Measurements from ENCODE around the gene UFM1. TPM values are rescaled to one million over a fixed set of nuclear protein-coding genes. Genes with fewer than 3 reads are reported as not detected.

Gene UFM1
- total and polyA plus RNA-seq, 2 donors (not counting 1 experiment from before 2014, with no cell fraction given): 83.6 to 98.3 TPM

GRCh38 chr13:38395497-38395788, 45.8 kb downstream of the UFM1 start:
- H3K4me1 ChIP-seq (ENCODE audit: control insufficient read depth, extremely low read depth, insufficient read depth, low read length): no peaks in the 10 kb centered on the region
- no peaks in the 10 kb centered on the region for H3K27me3 ChIP-seq (ENCODE audit: control insufficient read depth, insufficient read depth, low read length)
- no peaks in the 10 kb centered on the region for H3K79me2 ChIP-seq (ENCODE audit: control insufficient read depth, insufficient read depth, low read length)
- no peaks in the 10 kb centered on the region for H3K36me3 ChIP-seq (ENCODE audit: control insufficient read depth, insufficient read depth, low read length)
- no peak overlapping the region for H3K4me2 ChIP-seq (ENCODE audit: extremely low read depth, insufficient read depth, low read length)
- no peaks in the 10 kb centered on the region for H4K20me1 ChIP-seq (ENCODE audit: control insufficient read depth, extremely low read depth, insufficient read depth, low read length)
- H2AFZ ChIP-seq (ENCODE audit: low read length): no peak overlapping the region
- H3K9me3 ChIP-seq (ENCODE audit: control insufficient read depth, insufficient read depth, low read depth, low read length): no peaks in the 10 kb centered on the region
- DNase-seq (ENCODE audit: low read depth in 2 of 2): peak in 1 of 2 donors; percentile 54
- no peak overlapping the region for H3K4me3 ChIP-seq (replicated peaks in 1 of 4; ENCODE audit: control extremely low read depth in 1 of 4, insufficient read depth in 1 of 4, low read depth in 3 of 4, low read length in 4 of 4)
- H3K27ac ChIP-seq (ENCODE audit: insufficient read depth, low read length): no peak overlapping the region
- TF ChIP-seq, protein P1, sequence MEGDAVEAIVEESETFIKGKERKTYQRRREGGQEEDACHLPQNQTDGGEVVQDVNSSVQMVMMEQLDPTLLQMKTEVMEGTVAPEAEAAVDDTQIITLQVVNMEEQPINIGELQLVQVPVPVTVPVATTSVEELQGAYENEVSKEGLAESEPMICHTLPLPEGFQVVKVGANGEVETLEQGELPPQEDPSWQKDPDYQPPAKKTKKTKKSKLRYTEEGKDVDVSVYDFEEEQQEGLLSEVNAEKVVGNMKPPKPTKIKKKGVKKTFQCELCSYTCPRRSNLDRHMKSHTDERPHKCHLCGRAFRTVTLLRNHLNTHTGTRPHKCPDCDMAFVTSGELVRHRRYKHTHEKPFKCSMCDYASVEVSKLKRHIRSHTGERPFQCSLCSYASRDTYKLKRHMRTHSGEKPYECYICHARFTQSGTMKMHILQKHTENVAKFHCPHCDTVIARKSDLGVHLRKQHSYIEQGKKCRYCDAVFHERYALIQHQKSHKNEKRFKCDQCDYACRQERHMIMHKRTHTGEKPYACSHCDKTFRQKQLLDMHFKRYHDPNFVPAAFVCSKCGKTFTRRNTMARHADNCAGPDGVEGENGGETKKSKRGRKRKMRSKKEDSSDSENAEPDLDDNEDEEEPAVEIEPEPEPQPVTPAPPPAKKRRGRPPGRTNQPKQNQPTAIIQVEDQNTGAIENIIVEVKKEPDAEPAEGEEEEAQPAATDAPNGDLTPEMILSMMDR (conservative IDR thresholded peaks at IDR 0.05 in 1 of 2, IDR thresholded peaks at IDR 0.05 in 1 of 2; ENCODE audit: low read depth in 1 of 2, low read length in 2 of 2): no peak
- TF ChIP-seq EZH2 (IDR thresholded peaks at IDR 0.05; ENCODE audit: low read length, missing control alignments): no peak
- H3K9ac ChIP-seq (ENCODE audit: insufficient read depth, low read length): no peak overlapping the region

DNA sequence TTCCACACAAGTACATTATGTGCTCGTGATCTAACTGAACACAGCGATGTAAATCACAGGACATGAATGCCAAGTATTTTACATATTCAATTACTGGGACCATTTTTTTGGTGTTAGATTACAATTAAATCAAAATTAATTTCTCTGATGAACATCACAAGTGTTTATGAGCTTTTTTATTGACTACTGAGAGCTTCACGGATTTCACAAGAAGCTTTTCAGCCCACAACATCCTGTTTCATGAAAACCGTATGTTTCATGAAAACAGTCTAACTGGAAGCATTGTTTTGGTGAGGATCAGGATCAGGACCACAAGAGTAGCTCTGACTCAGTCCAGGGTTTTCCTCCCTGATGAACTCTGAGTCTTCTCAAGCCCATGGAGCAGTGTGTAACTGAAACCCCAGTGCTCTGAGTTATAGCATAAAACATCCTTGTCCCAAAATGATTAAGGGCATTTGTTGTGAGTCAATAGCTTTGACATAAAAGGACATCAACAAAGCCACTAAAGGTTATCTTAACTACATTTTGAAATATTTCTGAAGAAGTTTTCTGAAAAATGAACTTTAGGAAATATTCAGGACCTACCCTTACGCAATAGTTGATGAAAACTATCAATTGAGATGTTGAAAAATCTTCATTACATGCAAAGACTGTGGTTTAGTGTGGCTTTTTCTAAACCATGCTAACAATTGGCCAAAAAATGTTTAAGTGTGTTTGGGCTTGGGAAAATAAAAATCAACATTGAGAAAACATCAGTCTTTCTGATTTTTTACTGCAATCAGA, 49.3 kb downstream of the UFM1 start:
- Histone ChIP-seq H3K27me3 (ENCODE audit: control insufficient read depth, insufficient read depth, low read length) (no peaks in the 10 kb centered on the region), H3K4me2 (ENCODE audit: extremely low read depth, insufficient read depth, low read length) (no peak overlapping the region), H3K36me3 (ENCODE audit: control insufficient read depth, insufficient read depth, low read length) (no peaks in the 10 kb centered on the region), H3K27ac (ENCODE audit: insufficient read depth, low read length) (no peak overlapping the region), H3K4me3 (replicated peaks in 1 of 4; ENCODE audit: control extremely low read depth in 1 of 4, insufficient read depth in 1 of 4, low read depth in 3 of 4, low read length in 4 of 4) (no peak overlapping the region), H3K9ac (ENCODE audit: insufficient read depth, low read length) (no peak overlapping the region), H3K79me2 (ENCODE audit: control insufficient read depth, insufficient read depth, low read length) (no peaks in the 10 kb centered on the region), H3K9me3 (ENCODE audit: control insufficient read depth, insufficient read depth, low read depth, low read length) (no peaks in the 10 kb centered on the region), H4K20me1 (ENCODE audit: control insufficient read depth, extremely low read depth, insufficient read depth, low read length) (no peaks in the 10 kb centered on the region), H2AFZ (ENCODE audit: low read length) (no peak overlapping the region), H3K4me1 (ENCODE audit: control insufficient read depth, extremely low read depth, insufficient read depth, low read length) (no peaks in the 10 kb centered on the region)
- TF ChIP-seq, protein P1 (conservative IDR thresholded peaks at IDR 0.05 in 1 of 2, IDR thresholded peaks at IDR 0.05 in 1 of 2; ENCODE audit: low read depth in 1 of 2, low read length in 2 of 2): no peak
- no peak for TF ChIP-seq EZH2 (IDR thresholded peaks at IDR 0.05; ENCODE audit: low read length, missing control alignments)
- DNase-seq (ENCODE audit: low read depth in 2 of 2): peak; percentile 64 to 73

- Histone ChIP-seq H3K79me2 (ENCODE audit: control insufficient read depth, insufficient read depth, low read length) (no peaks in the 10 kb centered on the region), H3K36me3 (ENCODE audit: control insufficient read depth, insufficient read depth, low read length) (no peaks in the 10 kb centered on the region), H2AFZ (ENCODE audit: low read length) (no peak overlapping the region), H3K4me1 (ENCODE audit: control insufficient read depth, extremely low read depth, insufficient read depth, low read length) (no peaks in the 10 kb centered on the region), H3K27ac (ENCODE audit: insufficient read depth, low read length) (no peak overlapping the region), H3K27me3 (ENCODE audit: control insufficient read depth, insufficient read depth, low read length) (no peaks in the 10 kb centered on the region), H3K9me3 (ENCODE audit: control insufficient read depth, insufficient read depth, low read depth, low read length) (no peaks in the 10 kb centered on the region), H3K9ac (ENCODE audit: insufficient read depth, low read length) (no peak overlapping the region), H4K20me1 (ENCODE audit: control insufficient read depth, extremely low read depth, insufficient read depth, low read length) (no peaks in the 10 kb centered on the region), H3K4me3 (replicated peaks in 1 of 4; ENCODE audit: control extremely low read depth in 1 of 4, insufficient read depth in 1 of 4, low read depth in 3 of 4, low read length in 4 of 4) (no peak overlapping the region), H3K4me2 (ENCODE audit: extremely low read depth, insufficient read depth, low read length) (no peak overlapping the region)
- TF ChIP-seq, protein P1 (conservative IDR thresholded peaks at IDR 0.05 in 1 of 2, IDR thresholded peaks at IDR 0.05 in 1 of 2; ENCODE audit: low read depth in 1 of 2, low read length in 2 of 2): no peak
- no peak for TF ChIP-seq EZH2 (IDR thresholded peaks at IDR 0.05; ENCODE audit: low read length, missing control alignments)
- DNase-seq (ENCODE audit: low read depth in 2 of 2): peak in 1 of 2 donors; percentile 43
These were observed 49.9 kb downstream of the UFM1 start for GRCh38 chr13:38399535-38399934.

Data from fibroblast of lung (primary cell).